KBM-7 (cell line): ENCODE data around the gene FUT8.
"Not testable (repeated sequence)": the region's sequence is repeated elsewhere in the genome, so short reads cannot be mapped to it uniquely, and the experiment has no call there.

Experiments
- DNase-seq: peaks from one replicate; pipeline ENCODE4 v3.0.0-alpha.2; 2015
- in situ Hi-C: fragments of 300-500 bp; cut with MboI; formaldehyde crosslinking; loops from 2 replicates; pipeline ENCODE4 v1.14.3; 2020; ENCODE audit warnings: low sequenced_read_pairs, low pct_unique_long_range_greater_than_20kb, mixed read lengths

Gene FUT8

GRCh38 chr14:65650826-65651225 lies 238.3 kb downstream of the FUT8 start:
- in situ Hi-C loops: no loop called here
- no peak for DNase-seq

- in situ Hi-C loops: no loop called here
- no peak for DNase-seq
These were observed 244.0 kb downstream of the FUT8 start for GRCh38 chr14:65656554-65656953.

DNA sequence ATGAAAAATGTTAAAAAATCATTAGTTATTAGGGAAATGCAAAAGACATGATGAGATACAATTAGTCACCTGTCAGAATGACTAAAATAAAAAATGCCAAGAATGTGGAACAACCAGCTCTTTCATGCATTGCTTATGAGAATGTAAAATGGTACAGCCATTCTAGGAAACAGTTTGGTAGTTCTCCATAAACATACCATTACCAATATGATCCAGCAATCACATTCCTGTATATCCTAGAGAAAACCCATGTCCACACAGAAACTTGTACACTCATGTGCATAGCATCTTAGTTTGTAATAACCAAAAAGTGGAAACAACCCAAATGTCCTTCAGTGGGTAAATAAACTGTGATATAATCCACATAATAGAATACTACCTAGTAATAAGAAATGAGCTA lies 245.7 kb downstream of the FUT8 start:
- in situ Hi-C loops: no loop called here
- no peak for DNase-seq

DNA sequence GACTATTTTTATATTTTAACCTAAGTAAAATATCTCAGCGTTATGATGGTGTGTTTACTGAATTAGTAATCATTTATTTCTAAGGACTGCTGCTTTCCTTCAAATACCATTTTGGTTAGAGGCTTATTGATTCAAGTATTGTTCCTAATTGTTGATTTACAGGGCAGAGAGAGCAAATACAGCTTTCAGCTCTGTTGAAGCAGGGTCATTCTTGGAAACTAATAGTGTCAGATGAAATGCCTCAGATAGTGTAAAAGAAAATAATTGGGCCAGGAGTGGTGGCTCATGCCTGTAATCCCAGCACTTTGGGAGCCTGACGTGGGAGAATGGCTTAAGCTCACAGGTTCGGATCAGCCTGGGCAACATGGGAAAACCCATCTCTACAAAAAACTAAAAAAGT lies 249.3 kb downstream of the FUT8 start:
- in situ Hi-C loops: no loop called here
- DNase-seq: no peak

DNA sequence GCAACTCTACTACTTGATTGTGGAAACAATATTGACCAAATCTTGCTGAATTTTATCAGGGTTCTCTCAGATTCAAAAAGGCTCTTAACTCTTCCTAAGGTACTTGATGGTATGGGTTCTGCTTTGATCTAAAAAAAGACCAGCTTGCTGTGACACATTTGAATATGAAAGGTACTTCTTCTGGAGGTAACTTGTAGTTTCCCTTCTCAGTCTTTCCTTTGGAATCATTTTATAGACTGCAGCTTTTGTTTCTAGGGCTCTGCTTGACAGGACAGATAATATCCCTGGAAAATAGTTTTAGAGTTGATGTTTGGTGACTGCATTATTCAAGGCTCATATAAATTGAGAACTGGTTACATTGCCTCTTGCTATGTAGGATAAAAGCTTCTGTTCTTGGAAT lies 251.9 kb downstream of the FUT8 start:
- no peak for DNase-seq
- in situ Hi-C loops: no loop called here

GRCh38 chr14:65676361-65677014 lies 264.0 kb downstream of the FUT8 start:
- in situ Hi-C loops: no loop called here
- no peak for DNase-seq

- in situ Hi-C loops: no loop called here
- no peak for DNase-seq
These were observed 273.0 kb downstream of the FUT8 start for GRCh38 chr14:65685572-65685971.

DNA sequence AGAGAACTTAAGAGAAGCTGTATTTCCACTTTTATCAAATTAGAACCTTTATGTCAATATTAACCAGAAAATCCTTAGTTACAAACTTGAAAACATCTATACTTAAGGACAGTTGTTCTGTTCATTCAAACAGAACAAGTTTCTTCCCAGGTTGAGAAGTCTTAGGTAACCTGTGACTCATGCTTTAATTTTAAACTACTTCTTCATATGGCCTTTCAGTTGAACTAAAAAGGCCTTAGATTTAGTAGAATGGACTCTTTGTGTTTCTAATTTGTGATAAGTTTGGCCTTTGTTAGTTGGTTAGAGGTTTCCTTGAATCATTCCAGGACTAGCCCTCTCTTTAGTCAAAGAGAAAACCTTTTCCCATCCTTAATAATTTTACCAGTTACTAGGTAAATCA lies 274.2 kb downstream of the FUT8 start:
- no peak for DNase-seq
- in situ Hi-C loops: no loop called here

- no peak for DNase-seq
These were observed 276.5 kb downstream of the FUT8 start for GRCh38 chr14:65689070-65689469.

GRCh38 chr14:65692566-65692965 lies 280.0 kb downstream of the FUT8 start:
- in situ Hi-C loops, DNase-seq: not testable (repeated sequence)

More at GRCh38 chr14:65689070-65689469, 276.5 kb downstream of the FUT8 start:
- in situ Hi-C loops: no loop called here

GRCh38 chr14:65696801-65697200 lies 284.3 kb downstream of the FUT8 start:
- in situ Hi-C loops: no loop called here
- no peak for DNase-seq

DNA sequence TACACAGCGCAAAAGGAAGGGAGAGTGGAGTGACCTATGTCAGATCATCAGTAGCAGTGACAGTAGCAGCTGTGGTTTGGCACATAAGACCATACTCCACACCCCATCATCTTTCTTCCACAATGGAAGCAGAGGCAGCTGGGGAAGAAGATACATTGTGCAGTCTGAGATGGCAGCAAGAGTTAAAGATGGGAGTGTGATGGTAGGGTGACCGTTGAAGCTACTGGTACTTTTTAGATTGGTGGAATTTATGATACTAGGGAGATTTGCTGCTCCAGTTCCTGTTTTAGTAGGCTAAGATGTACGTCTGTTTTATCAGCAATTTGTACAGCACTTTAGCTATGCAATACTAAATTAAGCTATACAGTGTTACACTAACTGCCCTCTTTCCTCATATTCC lies 291.0 kb downstream of the FUT8 start:
- in situ Hi-C loops: no loop called here
- DNase-seq: no peak

- in situ Hi-C loops: no loop called here
- DNase-seq: no peak
These were observed 291.5 kb downstream of the FUT8 start for GRCh38 chr14:65703996-65704395.

- in situ Hi-C loops: no loop called here
- DNase-seq: no peak
These were observed 291.9 kb downstream of the FUT8 start for GRCh38 chr14:65704437-65704836.

DNA sequence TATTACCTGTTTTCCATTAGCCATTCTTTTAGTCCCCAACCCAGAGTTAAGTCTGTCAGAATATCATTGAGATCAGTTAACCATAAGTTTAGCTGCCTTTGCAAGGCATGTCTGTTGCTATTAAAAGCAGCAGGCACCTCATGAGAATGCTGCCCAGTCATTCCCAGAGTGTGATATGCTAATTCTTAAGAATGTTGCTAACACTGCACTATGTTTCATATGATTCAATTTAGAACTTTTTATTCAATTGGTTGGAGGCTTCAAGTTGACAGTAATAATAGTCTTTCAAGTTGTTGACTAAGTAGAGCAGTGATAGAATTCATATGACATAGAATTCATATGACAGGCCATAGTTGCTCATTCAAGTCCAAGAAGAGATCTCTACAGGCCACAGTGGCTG lies 292.3 kb downstream of the FUT8 start:
- in situ Hi-C loops: no loop called here
- DNase-seq: no peak

- DNase-seq: no peak
- in situ Hi-C loops: no loop called here
These were observed 297.0 kb downstream of the FUT8 start for GRCh38 chr14:65709576-65709975.

DNA sequence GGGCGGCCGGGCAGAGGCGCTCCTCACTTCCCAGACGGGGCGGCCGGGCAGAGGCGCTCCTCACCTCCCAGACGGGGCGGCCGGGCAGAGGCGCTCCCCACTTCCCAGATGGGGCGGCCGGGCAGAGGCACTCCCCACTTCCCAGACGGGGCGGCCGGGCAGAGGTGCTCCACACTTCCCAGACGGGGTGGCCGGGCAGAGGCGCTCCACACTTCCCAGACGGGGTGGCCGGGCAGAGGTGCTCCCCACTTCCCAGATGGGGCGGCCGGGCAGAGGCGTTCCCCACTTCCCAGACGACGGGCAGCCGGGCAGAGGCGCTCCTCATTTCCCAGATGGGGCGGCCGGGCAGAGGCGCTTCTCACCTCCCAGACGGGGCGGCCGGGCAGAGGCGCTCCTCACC lies 304.3 kb downstream of the FUT8 start:
- DNase-seq, in situ Hi-C loops: not testable (repeated sequence)

DNA sequence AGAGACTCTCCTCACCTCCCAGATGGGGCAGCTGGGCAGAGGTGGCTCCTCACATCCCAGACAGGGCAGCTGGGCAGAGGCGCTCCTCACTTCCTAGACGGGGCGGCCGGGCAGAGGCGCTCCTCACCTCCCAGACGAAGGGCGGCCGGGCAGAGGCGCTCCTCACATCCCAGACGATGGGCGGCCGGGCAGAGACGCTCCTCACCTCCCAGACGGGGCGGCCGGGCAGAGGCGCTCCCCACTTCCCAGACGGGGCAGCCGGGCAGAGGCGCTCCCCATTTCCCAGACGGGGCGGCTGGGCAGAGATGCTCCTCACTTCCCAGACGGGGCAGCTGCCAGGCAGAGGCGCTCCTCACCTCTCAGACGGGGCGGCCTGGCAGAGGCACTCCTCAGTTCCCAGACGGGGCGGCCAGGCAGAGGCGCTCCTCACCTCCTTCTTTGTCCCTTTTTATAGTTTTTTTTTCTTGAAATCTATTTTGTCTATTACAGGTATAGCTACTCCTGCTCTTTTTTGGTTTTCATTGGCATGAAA lies 304.9 kb downstream of the FUT8 start:
- in situ Hi-C loops, DNase-seq: not testable (repeated sequence)

DNA sequence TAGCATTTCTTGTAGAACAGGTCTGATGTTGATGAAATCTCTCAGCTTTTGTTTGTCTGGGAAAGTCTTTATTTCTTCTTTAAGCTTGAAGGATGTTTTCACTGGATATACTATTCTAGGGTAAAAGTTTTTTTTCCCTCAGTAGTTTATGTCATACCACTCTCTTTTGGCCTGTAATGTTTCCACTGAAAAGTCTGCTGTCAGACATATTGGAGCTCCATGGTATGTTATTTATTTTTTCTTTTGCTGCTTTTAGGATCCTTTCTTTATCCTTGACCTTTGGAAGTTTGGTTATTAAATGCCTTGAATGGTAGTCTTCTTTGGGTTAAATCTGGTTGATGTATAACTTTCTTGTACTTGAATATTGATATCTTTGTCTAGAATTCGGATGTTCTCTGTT lies 306.1 kb downstream of the FUT8 start:
- DNase-seq: no peak
- in situ Hi-C loops: no loop called here

DNA sequence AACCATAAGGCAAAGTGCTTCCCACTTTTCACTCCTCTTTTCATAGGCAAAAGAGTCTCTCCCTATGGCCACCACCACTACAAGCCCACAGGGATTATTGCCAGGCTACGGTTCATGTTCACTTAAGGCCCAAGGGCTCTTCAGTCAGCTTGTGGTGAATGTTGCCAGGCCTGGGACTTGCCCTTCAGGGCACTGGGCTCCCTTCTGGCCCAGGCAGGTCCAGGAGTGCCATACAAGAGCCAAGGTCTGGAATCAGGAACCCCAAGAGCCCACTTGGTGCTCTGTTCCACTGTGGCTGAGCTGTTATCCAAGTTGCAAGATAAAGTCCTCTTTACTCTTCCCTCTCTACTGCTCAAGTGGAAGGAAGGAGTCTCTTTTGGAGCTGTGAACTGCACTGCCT lies 307.6 kb downstream of the FUT8 start:
- DNase-seq: no peak
- in situ Hi-C loops: no loop called here

- in situ Hi-C loops: no loop called here
- no peak for DNase-seq
These were observed 308.2 kb downstream of the FUT8 start for GRCh38 chr14:65720743-65721142.
